ENCODE data around the gene SMLR1. TPM values are rescaled to one million over a fixed set of nuclear protein-coding genes. Genes with fewer than 3 reads are reported as not detected.

SMLR1 gene
- total RNA-seq = not detected in 2 replicates

DNA sequence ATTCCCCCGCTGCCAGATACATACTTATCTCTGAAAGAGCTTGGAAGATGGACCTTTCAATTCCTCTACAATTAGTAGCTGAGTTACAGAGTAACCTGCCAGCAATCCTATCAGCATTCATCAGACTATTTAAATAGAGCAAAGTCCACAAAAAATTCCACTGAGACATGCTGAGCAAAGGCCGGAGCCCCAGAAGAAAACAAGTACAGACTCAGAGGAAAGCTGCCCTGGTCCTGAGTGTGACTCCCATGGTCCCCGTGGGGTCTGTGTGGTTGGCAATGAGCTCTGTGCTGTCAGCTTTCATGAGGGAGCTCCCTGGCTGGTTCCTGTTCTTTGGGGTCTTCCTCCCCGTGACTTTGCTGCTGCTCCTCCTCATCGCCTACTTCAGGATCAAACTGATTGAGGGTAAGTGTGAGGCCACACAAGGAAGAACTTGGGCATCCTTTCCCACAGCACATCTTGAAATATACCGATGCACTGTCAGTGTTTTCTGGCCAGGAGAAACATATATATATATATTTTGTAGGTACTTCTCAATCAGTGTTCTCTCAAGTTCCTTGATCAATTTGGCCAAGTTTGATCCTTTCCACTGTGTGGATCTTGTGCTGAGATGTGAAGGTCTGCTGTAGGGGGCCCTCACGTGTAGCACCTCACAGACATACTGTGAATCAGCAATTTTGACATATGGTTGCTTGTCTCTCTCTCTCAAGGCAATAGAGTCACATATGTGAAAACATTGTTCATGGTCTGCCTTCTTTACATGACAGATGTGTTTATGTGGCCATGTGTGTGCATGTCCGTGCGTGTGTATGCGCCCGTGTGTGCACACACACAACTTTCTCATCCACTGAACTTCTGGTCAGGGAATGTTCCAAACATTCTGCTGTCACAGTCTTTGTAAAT, at the start of gene SMLR1:
Gene SMLR1, plus strand, starts transcription at position 160 of the 903 bp plus-strand sequence. Its CDS starts 8 bp downstream, at position 168.

Other genes with a start within 250 kb of the SMLR1 start
- gene EPB41L2, start 235.8 kb downstream of the SMLR1 start, total RNA-seq = 45.9 and 64.4 TPM in 2 replicates

Measured in uterine smooth muscle cell (primary cell).